Measurements from ENCODE around the gene OCSTAMP.

GRCh38 chr20:46563170-46563859 lies 12.9 kb upstream of the OCSTAMP start:
- TF ChIP-seq SIN3A (IDR thresholded peaks at IDR 0.05; ENCODE audit: borderline replicate concordance, insufficient read depth, low read depth, low read length) (no peak), POLR2AphosphoS5 (IDR thresholded peaks at IDR 0.05; ENCODE audit: low read depth, low read length) (no peak)

All from Panc1 (cell line).